ENCODE measurements around the gene COX5A.
A peak's percentile ranks its signal among the peaks of the same experiment; 100 is the strongest.
"Not testable (repeated sequence)": the region's sequence is repeated elsewhere in the genome, so short reads cannot be mapped to it uniquely, and the experiment has no call there.

COX5A gene

GRCh38 chr15:74896316-74896715 is 41.6 kb downstream of the COX5A start:
- DNase-seq, result no peak

GRCh38 chr15:74895830-74896229 is 42.0 kb downstream of the COX5A start:
- no peak for DNase-seq

GRCh38 chr15:74894383-74894782 is 43.5 kb downstream of the COX5A start:
- not testable (repeated sequence) for DNase-seq

- DNase-seq, result no peak
These were observed 44.2 kb downstream of the COX5A start for GRCh38 chr15:74893627-74894026.

- no peak for DNase-seq
These were observed 44.9 kb downstream of the COX5A start for GRCh38 chr15:74892931-74893330.

- DNase-seq, result no peak
These were observed 45.6 kb downstream of the COX5A start for GRCh38 chr15:74892313-74892712.

- DNase-seq, result no peak
These were observed 46.4 kb downstream of the COX5A start for GRCh38 chr15:74891469-74891868.

GRCh38 chr15:74890665-74890960 is 47.3 kb downstream of the COX5A start:
- DNase-seq, result no peak

GRCh38 chr15:74889883-74890664 is 47.8 kb downstream of the COX5A start, which contains the start of gene MPI:
MPI (plus strand) TSS chr15:74890042; CDS start chr15:74890074, 32 bp downstream.
- peak; percentile 42 for DNase-seq

GRCh38 chr15:74889390-74889882 is 48.4 kb downstream of the COX5A start:
- peak; percentile 31 for DNase-seq

- DNase-seq, result no peak
These were observed 49.2 kb downstream of the COX5A start for GRCh38 chr15:74888716-74889115.

- not testable (repeated sequence) for DNase-seq
These were observed 50.2 kb downstream of the COX5A start for GRCh38 chr15:74887537-74888193.

- DNase-seq, result no peak
These were observed 52.4 kb downstream of the COX5A start for GRCh38 chr15:74885461-74885860.

GRCh38 chr15:74884428-74885223 is 53.2 kb downstream of the COX5A start:
- DNase-seq, result no peak

GRCh38 chr15:74882528-74882927 is 55.3 kb downstream of the COX5A start:
- DNase-seq, result no peak

GRCh38 chr15:74878273-74878672 is 59.6 kb downstream of the COX5A start:
- DNase-seq, result no peak

GRCh38 chr15:74873756-74874424 is 64.0 kb downstream of the COX5A start:
- no peak for DNase-seq

GRCh38 chr15:74873036-74873755 is 64.7 kb downstream of the COX5A start, which contains the start of gene SCAMP2:
SCAMP2 (minus strand) TSS chr15:74873365; CDS start chr15:74873255, 110 bp downstream.
- DNase-seq, result peak; percentile 70

- DNase-seq, result no peak
These were observed 65.2 kb downstream of the COX5A start for GRCh38 chr15:74872702-74873035.

GRCh38 chr15:74870436-74871215 is 67.2 kb downstream of the COX5A start:
- no peak for DNase-seq
